ENCODE data around the gene PTPN9.

- TF ChIP-seq, protein P1, sequence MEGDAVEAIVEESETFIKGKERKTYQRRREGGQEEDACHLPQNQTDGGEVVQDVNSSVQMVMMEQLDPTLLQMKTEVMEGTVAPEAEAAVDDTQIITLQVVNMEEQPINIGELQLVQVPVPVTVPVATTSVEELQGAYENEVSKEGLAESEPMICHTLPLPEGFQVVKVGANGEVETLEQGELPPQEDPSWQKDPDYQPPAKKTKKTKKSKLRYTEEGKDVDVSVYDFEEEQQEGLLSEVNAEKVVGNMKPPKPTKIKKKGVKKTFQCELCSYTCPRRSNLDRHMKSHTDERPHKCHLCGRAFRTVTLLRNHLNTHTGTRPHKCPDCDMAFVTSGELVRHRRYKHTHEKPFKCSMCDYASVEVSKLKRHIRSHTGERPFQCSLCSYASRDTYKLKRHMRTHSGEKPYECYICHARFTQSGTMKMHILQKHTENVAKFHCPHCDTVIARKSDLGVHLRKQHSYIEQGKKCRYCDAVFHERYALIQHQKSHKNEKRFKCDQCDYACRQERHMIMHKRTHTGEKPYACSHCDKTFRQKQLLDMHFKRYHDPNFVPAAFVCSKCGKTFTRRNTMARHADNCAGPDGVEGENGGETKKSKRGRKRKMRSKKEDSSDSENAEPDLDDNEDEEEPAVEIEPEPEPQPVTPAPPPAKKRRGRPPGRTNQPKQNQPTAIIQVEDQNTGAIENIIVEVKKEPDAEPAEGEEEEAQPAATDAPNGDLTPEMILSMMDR (conservative IDR thresholded peaks at IDR 0.05; ENCODE audit: low read depth, low read length) = no peak
- no peak for TF ChIP-seq FOS (IDR thresholded peaks at IDR 0.05; ENCODE audit: low read depth, low read length)
- no peak for TF ChIP-seq USF2 (IDR thresholded peaks at IDR 0.05; ENCODE audit: low read depth, low read length)
- no peak for TF ChIP-seq CHD1 (IDR thresholded peaks at IDR 0.05; ENCODE audit: low read depth, low read length)
These were observed 28.0 kb downstream of the PTPN9 start for GRCh38 chr15:75551091-75551490.
